NCI-H2227 (cell line): ENCODE data around the gene FAM20A.
"Not testable (repeated sequence)": the region's sequence is repeated elsewhere in the genome, so short reads cannot be mapped to it uniquely, and the experiment has no call there.

Experiments
- DNase-seq: peaks from one replicate; lab custom pipeline; 2025; ENCODE audit not compliant: unreplicated experiment; lab: John Stamatoyannopoulos, UW

Gene FAM20A

DNA sequence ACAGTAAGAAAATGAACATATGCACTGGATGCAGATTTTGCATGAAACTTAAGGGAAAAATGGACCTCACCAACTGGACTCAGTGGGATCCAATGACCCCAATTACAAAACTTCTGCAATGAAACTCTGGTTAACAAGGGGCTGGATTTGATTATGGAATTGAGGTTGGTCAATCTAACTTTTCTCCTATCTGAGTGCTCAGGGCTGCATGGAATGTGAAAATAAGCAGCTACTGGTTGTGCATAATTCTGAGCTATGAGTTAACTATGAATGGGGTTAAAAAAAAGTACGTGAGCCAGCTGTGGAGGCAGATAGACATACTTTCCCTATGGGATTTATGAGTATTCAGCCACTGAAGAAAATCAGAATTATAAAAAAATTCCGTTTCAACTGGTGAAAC is 9.2 kb downstream of the FAM20A start:
- no peak for DNase-seq

DNA sequence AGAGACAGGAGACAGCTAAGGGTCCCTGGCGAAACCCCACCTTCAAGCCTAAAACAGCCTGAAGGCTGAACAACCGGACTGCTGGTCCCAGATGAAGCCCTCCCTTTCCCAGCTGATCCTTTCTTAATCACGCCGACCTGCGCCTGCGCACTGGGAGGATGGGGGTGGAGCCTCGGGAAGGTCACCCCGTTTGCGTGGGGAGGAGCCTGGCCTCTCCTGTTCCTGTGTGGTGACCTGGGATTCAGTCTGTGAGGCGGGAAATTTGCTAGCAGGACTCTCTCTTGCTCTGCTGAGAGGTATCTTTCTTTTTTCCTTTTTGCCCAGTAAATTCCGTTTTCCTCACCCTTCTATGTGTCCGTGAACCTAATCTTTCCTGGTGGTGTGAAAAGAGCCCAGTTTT is 9.6 kb downstream of the FAM20A start:
- DNase-seq, result peak; percentile 74

DNA sequence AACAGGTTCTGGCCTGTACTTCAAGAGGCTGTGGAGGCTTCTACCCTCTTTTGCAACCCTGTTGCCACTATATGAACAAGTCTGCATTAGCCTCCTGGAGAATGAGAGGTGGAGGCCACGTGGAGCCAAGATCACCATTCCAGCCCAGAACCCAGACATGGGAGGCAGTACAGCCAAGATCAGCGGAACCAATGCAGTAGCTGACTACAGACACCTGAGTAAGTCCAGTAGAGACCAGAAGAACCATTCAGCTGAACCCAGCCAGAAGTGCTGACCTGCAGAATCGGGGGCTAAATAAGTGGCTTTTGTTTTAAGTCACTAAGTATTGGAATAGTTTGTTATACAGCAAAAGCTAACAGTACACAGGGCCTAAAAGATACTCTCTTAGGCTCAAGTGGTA is 12.1 kb downstream of the FAM20A start:
- DNase-seq, result no peak

DNA sequence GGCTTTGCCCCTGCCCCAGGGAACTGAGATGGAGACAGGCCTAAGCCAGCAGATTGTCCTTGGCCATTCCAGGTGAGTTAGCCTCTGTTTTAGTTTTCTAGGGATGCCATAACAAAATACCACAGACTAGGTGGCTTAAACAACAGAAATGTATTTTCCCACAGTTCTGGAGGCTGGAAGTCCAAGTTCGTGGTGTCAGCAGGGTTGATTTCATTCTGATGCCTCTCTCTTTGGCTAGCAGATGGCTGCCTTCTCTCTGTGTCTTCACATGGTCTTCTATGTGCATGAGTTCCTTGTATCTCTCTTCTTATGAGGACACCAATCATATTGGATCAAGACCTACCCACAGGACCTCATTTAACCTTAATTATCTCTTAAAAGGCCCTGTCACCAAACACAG is 12.8 kb downstream of the FAM20A start:
- DNase-seq, result no peak

DNA sequence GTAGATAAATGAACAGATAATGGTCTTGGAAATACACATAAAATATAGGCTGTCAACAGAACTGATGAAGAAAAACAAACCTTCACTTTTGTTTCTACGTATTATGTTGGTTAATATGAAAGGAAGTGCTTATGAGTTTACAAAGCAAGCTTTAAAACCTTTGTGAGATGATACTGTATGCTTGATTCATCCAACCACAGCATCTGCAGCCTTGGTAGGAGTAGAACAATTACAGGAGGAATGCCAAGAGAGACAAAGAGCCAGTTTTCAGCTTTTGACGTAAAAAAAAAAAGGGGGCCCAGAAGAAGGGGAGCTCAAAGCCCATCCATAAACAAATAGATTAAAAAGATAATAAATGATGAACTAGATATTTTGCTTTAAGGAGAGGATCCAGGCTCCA is 13.3 kb downstream of the FAM20A start:
- no peak for DNase-seq

DNA sequence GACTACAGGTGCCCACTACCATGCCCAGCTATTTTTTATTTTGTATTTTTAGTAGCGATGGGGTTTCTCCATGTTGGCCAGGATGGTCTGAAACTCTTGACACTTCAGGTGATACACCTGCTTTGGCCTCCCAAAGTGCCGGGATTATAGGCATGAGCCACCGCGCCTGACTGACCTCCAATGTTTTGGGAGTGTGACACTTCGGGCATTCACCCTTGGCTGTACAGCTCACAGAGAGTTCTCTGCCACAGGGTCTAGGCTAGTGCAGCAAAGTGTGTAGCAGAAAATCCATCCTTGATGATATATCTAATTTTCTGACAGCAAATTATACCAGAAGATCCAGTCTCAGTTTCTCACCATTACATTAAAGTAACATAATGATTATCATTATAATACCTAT is 14.1 kb downstream of the FAM20A start:
- no peak for DNase-seq

DNA sequence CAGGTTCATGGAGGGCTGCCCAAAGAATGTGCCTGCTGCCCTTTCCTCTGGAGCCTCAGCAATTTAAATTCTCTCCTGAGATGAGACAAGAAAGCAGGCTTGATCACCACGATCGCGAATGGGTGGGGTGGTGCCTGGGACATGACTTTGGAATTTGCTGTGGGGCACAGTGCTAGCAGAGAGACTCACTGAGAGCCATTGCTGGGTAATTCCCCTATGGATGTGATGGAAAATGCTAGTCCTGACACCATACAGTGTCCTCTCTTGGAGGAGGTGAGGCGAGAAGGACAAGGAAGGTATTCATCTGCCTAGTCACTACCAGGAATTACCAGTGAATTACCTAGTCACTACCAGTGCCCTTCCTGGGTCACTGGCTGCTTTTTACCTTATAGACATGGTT is 15.5 kb downstream of the FAM20A start:
- DNase-seq, result no peak

DNA sequence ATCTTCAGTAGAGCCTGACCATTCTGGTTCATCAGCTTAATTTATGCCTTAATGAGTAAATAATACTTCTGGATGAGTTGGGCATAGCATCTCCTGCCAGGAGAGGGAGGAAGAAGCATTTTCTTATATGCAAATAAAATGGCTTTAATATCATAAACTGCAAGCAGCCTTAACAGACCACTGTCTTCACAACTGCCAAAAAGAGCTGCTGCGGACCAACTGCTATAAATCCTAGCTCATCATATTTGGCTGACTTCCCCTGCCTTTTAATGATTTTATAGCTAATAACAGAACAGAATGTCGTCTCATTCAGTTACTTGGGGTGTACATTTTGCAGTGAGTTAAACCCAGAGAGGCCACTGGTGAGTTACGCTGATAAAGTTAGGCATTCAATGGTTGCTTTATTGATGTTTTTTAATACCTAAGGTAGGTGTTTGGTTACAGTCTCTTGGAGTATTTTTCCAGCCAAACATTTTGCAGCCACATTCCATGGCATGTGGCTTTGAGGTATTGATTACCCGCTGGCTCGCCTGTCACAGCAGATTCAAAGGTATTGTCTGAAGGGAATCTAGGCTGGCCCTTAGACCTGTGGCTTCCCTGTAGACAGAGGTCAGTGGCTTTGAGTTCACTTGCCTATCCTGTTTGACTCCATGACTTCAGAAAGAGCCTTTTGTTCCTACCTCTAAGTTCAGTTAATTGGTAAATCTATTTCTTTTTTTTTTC is 16.4 kb downstream of the FAM20A start:
- DNase-seq, result no peak

DNA sequence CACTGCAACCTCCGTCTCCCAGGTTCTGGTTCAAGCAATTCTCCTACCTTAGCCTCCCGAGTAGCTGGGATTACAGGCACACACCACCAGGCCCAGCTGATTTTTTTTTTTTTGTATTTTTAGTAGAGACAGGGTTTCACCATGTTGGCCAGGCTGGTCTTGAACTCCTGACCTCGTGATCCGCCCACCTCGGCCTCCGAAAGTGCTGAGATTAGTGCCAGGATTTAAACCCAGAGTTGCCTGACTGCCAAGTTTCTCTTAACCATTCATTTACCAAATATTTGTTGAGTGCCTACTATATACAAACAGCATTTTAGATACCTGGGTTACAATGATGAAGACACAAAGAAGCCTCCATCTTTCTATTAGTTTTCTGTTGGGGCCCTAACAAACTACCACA is 18.3 kb downstream of the FAM20A start:
- not testable (repeated sequence) for DNase-seq

DNA sequence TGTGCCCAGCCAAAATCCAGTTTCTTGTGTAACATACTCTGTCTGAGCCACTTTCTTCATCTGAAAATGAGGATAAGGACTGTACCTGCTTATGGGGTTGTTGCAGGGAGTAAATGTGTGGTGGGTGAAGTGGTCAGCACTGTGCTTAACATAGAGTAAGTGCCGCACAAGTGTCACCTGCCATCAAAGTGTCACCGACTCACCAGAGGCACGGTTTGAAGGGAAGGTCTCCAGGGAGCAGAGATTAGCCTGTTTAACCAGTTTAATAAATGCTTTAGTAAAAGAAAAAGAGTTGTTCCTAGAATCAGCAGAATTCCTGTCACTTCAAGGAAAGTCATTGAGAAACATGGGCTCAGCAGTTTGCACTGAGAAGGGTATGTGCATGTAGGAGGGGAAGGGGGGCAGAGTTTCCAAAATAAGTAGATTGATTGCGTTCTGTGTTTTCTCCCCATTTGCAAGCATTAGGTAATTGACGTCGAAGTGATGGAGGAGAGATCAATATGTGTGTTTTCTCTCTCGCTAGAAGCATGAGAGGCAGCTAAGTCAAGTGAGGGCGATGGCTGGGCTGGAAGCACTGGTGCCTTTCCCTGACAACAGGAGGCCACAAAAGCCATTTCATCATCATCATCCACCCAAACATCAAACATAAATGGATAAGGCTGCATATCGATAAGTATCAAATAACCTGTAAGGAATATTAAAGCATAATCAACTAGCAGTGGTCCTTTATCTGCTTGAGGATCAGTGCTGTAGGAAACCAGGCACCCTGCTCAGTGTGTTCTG is 19.1 kb downstream of the FAM20A start:
- DNase-seq, result no peak

DNA sequence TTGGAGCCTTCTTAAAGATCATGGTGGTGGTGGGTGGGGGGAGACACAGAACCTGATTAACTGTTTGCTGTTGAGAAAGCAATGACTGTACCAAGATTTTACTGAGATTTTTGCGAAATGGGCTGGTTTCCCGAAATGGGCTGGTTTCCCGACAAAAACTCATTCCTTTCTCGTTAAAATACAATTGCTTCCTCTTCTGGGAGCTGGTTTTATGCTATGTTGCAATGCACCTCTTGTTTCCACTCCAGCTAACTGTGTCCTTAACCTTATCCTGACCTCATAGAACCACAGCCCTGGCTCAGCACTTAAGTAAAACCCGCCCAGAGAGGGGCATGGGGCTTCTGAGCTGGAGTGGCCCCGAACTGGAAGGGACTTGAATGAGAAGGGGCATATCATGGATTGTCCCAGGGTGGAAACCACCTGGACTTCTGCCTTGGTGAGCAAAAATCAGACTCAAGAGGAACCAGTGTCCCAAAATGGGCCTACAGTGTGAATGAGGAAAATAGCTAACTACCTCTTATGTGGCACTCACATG is 20.9 kb downstream of the FAM20A start:
- DNase-seq, result no peak

DNA sequence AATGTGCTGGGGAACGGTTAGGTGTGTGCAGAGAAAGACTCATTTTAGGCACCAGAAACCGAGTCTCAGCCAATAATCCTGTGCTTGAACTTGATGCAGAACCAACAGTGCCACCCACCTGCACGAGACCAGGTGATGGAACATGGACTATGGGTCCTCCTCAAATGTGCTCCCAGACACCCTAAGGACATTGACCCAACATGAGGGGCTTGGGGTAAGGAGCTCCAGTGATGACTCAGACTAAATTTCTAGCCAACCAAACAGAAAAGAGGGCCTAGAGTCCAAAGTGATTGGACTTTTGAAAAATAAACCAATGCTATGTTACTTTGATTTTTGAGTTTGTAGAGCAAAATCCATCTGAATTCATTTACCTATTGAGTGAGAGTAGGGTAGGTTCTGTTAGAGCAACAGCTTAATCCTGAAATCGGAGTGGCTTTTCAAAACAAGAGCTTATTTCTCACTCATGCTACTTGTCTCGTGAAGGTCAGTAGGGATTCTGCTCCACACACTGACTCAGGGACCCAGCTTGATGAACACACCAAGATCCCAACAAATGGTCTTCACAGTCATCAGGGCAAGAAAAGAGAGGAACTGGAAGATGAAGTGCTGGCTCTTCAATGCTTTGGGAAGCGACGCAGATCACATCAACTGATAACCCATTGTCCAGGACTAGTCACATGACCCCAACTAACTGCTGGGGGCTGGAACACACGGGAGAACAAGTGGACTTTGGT is 21.8 kb downstream of the FAM20A start:
- no peak for DNase-seq

DNA sequence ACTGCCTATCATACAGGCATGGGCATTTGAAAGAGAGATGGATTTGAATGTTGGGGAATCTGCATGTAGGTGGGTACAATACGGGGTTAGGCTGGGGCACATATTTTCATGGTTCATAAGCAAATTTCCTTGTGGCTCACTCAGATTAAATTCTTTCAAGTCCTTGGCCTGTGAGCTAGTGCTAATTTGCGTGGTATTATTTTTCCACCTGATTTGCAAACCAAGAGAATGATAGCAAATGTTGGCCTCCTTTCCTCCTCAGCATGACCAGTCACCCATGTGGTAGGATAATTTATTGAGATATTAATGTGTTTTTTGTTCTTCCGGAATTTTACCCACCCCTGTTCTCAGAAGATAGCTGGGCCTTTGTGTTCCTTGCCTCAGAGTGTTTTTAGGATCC is 22.9 kb downstream of the FAM20A start:
- no peak for DNase-seq

DNA sequence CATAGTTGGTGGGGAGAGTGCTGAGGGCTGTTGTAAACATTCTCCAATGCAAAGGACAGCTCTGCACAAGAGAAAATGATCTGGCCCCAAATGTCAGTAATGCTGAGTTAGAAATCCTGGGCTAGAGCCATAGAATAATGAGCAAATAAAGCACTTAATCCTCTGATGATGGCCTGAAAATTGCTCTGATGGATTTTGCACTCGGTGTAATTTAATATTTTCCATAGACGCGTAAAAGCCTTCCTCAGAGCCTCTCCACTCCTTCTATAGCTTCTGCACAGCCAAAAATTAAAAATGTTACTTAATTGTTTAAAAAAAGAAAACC is 23.7 kb downstream of the FAM20A start:
- DNase-seq, result no peak

DNA sequence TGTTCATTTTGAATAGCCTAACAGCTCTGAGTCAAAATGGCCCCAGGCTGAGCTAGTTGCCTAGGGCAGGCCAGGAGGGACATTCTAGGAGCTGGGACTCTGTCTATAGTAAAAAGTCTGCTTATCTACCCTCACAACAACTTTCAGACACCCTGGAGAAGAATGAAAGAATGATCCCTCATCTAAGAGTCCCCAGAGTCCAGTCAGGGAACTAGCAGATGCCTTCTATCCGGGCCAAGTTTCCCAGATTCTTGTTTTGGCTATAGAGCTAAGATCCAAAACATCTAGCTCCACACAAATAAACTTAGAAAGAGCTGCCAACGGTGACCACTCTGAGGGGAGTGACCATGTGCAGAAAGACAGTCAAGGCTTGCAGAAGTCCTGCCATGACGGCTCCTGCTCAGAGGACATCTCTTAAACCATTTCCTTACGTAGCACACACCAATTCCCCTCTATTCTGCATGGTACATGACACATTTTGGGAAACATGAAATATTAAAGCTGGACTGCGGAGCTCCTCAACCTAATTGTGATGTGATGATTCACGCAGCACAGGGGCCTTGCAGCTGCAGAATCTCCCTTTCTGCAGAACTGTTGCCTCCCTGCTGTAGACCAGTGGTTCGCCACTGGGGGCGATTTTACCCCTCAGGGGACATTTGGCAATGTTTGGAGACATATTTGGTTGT is 24.2 kb downstream of the FAM20A start:
- DNase-seq, result peak; percentile 7

DNA sequence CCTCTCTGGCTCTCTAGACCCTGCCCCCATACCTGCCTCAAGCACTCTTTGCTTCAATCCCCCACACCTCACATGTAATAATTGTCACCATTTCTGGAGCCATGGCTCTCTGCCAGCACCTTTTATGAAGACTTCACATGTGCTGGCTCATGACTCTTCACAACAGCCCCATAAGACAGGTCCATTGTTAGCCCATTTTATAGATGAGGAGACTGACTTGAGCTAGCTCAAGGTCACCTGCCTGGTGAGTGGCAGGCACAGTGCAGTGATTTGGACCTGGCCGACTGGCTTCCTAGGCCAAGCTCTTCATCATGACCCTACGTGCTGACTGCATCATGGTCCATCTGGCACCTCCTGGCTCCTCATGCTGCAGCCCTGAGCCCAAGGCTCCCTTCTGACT is 25.0 kb downstream of the FAM20A start:
- DNase-seq, result no peak

DNA sequence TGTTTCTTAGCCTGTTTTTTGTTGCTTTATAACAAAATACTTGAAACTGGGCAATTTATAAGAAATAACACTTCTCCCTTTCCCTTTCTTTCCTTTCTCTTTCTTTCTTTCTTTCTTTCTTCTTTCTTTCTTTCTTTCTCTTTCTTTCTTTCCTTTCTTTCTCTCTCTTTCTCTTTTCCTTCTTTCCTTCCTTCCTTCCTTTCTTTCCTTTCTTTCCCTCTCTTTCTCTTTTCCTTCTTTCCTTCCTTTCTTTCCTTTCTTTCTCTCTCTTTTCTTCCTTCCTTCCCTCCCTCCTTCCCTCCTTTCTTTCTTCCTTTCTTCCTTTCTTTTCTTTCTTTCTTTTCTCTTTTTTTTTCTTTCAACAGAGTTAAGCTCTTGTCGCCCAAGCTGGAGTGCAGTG is 27.8 kb downstream of the FAM20A start:
- DNase-seq, result no peak

DNA sequence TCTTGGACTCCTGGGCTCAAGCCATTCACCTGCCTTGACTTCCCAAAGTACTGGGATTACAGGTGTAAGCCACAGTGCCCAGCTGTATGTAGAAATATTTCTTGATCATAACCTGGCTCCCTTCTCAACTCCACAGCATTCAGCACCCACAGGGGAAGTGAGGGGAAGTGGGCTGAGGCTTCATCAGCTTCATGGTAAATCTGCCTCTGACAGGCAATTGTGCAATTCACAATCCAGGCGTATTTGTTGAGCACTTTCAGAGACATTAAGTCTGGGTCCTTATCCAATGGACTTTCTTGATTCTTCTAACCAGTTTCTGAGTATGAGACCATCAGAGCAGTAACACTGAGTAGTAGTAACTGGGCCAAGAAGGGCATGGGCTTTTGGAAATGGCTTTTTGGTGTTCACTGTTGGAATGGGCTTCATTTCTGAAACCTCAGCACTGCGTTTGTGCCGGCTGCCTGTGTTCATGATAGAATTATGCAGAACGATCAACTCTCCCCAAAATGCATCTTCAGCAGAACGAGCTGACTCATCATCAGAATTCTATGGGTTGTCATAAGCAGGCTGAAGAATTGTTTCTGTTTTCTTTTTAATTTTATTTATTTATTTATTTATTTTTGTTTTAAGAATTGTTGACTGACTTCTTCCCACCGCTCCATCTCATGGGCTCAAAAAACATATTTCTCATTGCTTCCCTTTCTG is 28.9 kb downstream of the FAM20A start:
- no peak for DNase-seq

DNA sequence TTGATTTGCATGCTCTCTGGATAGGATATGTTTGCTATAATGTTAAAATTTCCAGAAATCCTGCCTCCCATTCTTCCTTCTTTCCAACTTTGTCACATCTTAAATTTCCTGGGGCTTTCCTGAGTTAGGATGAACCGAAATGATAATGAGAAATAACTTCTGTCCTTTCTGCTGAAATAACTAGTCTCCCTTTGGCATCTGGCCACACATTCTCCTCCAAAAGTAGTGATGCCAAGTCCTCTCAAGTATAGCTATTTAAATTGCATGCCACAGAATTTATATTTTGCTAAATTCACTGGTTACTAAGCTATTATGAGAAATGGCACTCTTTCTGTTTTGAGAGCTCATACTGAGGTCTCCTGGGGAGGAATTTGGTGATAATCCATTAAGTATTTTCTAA is 30.6 kb downstream of the FAM20A start:
- DNase-seq, result no peak

DNA sequence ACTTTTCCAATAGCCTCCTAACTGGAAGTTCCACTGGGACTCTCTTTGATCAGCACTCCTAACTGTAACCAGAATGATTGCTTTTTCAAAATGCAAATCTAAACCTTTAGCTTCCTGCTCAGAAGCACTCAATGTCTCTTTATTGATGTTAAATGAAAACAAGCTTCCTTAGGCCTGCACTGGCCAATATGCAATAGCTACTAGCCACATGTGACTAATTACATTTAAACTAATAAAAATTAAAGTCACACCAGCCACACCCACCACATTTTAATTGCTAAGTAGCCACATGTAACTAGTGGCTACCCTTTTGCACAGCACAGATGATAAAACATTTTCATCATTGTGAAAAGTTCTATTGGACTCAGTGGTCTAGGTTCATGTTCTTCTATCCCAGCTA is 31.8 kb downstream of the FAM20A start:
- DNase-seq, result no peak

DNA sequence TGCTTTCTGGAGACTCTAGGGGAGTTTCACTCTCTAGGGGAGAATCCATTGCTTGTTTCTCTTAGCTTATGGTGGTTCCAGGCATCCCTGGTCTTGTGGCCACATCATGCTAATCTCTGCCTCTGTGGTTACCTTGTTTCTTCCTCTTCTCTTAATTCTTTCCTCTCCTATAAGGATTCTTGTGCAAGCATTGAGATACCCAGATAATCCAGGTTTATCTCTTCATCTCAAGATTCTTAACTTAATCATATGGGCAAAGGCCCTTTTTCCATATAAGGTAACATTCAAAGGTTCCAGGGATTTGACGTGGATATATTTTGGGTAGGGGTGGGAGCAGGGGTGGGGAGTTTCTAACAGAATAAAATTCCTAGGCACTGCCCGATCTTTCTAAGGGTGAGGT is 32.6 kb downstream of the FAM20A start:
- DNase-seq, result no peak
